Measurements from ENCODE around the gene PTPRM.

Gene PTPRM

GRCh38 chr18:7978834-7979233, 411.7 kb downstream of the PTPRM start:
- H3K4me2 ChIP-seq (ENCODE audit: low read depth, low read length): no peak overlapping the region
- no peaks in the 10 kb centered on the region for H3K36me3 ChIP-seq (replicated peaks; ENCODE audit: insufficient read depth, low read length)
- DNase-seq: no peak
- H3K9me2 ChIP-seq (replicated peaks; ENCODE audit: insufficient read depth, low read length): no peaks in the 10 kb centered on the region
- H3K4me1 ChIP-seq (ENCODE audit: low read length): no peaks in the 10 kb centered on the region
- no peak for TF ChIP-seq EZH2phosphoT487 (IDR thresholded peaks at IDR 0.05; ENCODE audit: low read length)
- TF ChIP-seq EZH2 (optimal IDR thresholded peaks at IDR 0.05; ENCODE audit: low read depth, low read length): no peak
- TF ChIP-seq CTCF (IDR thresholded peaks at IDR 0.05; ENCODE audit: low read length): no peak
- no peak overlapping the region for H3K4me3 ChIP-seq (ENCODE audit: low read length)
- no peaks in the 10 kb centered on the region for H3F3A ChIP-seq (ENCODE audit: insufficient read depth, low read length)
- no peak overlapping the region for H2AFZ ChIP-seq (ENCODE audit: low read length)
- H3K79me2 ChIP-seq (ENCODE audit: low read length): no peaks in the 10 kb centered on the region
- no peak overlapping the region for H3K27ac ChIP-seq (ENCODE audit: low read length)
- no peaks in the 10 kb centered on the region for H3K9me3 ChIP-seq (replicated peaks; ENCODE audit: insufficient read depth, low read length)
- H4K20me1 ChIP-seq (ENCODE audit: insufficient read depth, low read length): no peaks in the 10 kb centered on the region
- H3K9ac ChIP-seq (ENCODE audit: low read length): no peak overlapping the region
- H3K27me3 ChIP-seq (replicated peaks; ENCODE audit: insufficient read depth, low read length): no peaks in the 10 kb centered on the region

- Histone ChIP-seq H3K79me2 (ENCODE audit: low read length) (no peaks in the 10 kb centered on the region), H3K27me3 (replicated peaks; ENCODE audit: insufficient read depth, low read length) (no peaks in the 10 kb centered on the region), H3K9me2 (replicated peaks; ENCODE audit: insufficient read depth, low read length) (no peaks in the 10 kb centered on the region), H3K36me3 (replicated peaks; ENCODE audit: insufficient read depth, low read length) (no peaks in the 10 kb centered on the region), H3K9me3 (replicated peaks; ENCODE audit: insufficient read depth, low read length) (no peaks in the 10 kb centered on the region), H3K4me2 (ENCODE audit: low read depth, low read length) (no peak overlapping the region), H3K27ac (ENCODE audit: low read length) (no peak overlapping the region), H3K4me1 (ENCODE audit: low read length) (no peaks in the 10 kb centered on the region), H3F3A (ENCODE audit: insufficient read depth, low read length) (no peaks in the 10 kb centered on the region), H2AFZ (ENCODE audit: low read length) (no peak overlapping the region), H3K9ac (ENCODE audit: low read length) (no peak overlapping the region), H3K4me3 (ENCODE audit: low read length) (no peak overlapping the region), H4K20me1 (ENCODE audit: insufficient read depth, low read length) (no peaks in the 10 kb centered on the region)
- no peak for DNase-seq
- TF ChIP-seq CTCF (IDR thresholded peaks at IDR 0.05; ENCODE audit: low read length): no peak
- TF ChIP-seq EZH2 (optimal IDR thresholded peaks at IDR 0.05; ENCODE audit: low read depth, low read length): no peak
- TF ChIP-seq EZH2phosphoT487 (IDR thresholded peaks at IDR 0.05; ENCODE audit: low read length): no peak
These were observed 412.6 kb downstream of the PTPRM start for GRCh38 chr18:7979714-7980113.

- Histone ChIP-seq H3K9ac (ENCODE audit: low read length) (no peak overlapping the region), H4K20me1 (ENCODE audit: insufficient read depth, low read length) (no peaks in the 10 kb centered on the region), H3K79me2 (ENCODE audit: low read length) (no peaks in the 10 kb centered on the region), H3K27ac (ENCODE audit: low read length) (no peak overlapping the region), H3K4me3 (ENCODE audit: low read length) (no peak overlapping the region), H2AFZ (ENCODE audit: low read length) (no peak overlapping the region), H3K9me2 (replicated peaks; ENCODE audit: insufficient read depth, low read length) (no peaks in the 10 kb centered on the region), H3K4me1 (ENCODE audit: low read length) (no peaks in the 10 kb centered on the region), H3K36me3 (replicated peaks; ENCODE audit: insufficient read depth, low read length) (no peaks in the 10 kb centered on the region), H3K27me3 (replicated peaks; ENCODE audit: insufficient read depth, low read length) (no peaks in the 10 kb centered on the region), H3F3A (ENCODE audit: insufficient read depth, low read length) (no peaks in the 10 kb centered on the region), H3K4me2 (ENCODE audit: low read depth, low read length) (no peak overlapping the region), H3K9me3 (replicated peaks; ENCODE audit: insufficient read depth, low read length) (no peaks in the 10 kb centered on the region)
- TF ChIP-seq EZH2 (optimal IDR thresholded peaks at IDR 0.05; ENCODE audit: low read depth, low read length) (no peak), CTCF (IDR thresholded peaks at IDR 0.05; ENCODE audit: low read length) (peak; percentile 16)
- no peak for DNase-seq
These were observed 413.0 kb downstream of the PTPRM start for GRCh38 chr18:7980136-7980535.
